Fibroblast of the conjunctiva (primary cell): ENCODE results near the gene COL13A1.

ENCODE experiments used
- DNase-seq: peaks from one replicate; pipeline ENCODE4 v3.0.0-alpha.2; 2010; ENCODE audit warnings: low read depth

COL13A1 gene

DNA sequence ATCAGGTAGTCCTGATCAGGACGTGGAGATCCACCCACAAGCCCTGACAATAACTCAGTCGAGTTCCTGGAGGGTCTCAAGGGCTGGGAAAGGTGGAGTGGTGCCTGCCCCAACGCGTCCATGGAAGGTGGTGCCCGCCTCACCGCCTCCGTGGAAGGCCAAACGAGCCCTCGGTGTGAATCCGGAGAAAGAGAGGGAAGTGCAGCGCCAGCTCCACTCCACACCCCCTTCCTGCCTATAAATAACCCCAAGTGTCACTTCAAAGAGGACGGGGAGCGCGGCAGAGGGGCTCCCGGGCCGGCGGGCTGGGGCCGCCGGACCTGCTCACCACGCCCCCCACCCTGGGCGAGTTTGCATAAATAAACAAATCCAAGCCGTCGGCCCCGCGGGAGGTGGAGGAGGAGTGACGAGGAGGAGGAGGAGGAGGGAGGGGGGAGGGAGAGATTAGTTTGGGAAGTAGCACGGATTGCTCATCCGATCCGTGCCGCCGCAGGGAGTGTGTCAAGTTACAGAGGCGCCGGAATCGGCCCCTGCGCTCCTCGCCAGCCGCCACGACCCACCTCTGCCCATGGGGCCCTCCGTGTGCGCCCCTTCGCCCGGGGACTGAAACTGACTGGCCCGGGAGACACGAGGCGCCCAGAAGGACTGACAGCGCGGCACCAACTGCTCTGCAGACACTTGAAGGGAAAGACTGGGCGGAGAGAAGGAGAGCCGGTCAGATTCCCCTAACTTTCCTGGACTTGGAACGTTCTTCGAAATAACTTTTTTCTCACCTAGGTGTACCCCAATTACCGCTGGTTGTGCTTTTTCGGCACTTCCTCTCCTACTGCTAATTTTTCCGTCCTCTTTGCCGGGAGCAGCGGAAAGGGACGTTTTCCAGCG is at the start of gene COL13A1:
Gene COL13A1, plus strand, starts transcription at position 473 of the 882 bp plus-strand sequence. CDS start 518 bp downstream, outside the sequence.
- DNase-seq: peak; percentile 38

- DNase-seq: no peak
These were observed 49.2 kb upstream of the COL13A1 start for GRCh38 chr10:69752479-69752878.

- no peak for DNase-seq
These were observed 45.4 kb upstream of the COL13A1 start for GRCh38 chr10:69756279-69756678.

- no peak for DNase-seq
These were observed 44.5 kb upstream of the COL13A1 start for GRCh38 chr10:69757206-69757552.

GRCh38 chr10:69757553-69758309 is 44.0 kb upstream of the COL13A1 start:
- peak; percentile 69 for DNase-seq

GRCh38 chr10:69758310-69758728 is 43.4 kb upstream of the COL13A1 start:
- no peak for DNase-seq

DNA sequence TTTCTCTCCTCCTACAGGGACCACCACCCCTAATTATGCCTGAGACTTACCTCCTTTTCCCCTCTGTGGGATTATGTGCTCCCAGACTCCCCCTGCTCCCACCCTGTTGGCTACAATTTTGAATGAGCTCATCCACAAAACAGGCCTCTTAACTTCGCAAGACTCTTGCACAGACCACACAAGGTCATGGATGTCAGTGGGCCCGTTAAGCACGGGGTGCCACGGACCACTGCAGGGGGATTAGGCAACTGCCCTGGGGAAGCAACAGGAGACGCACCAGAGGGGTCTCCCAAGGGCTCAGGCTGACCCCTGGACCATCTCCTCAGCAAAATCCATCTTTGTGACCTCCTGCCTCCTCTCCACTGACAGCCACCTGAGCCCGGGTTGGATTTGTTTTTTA is 42.1 kb upstream of the COL13A1 start:
- DNase-seq: no peak

GRCh38 chr10:69760072-69760471 is 41.6 kb upstream of the COL13A1 start:
- no peak for DNase-seq

DNA sequence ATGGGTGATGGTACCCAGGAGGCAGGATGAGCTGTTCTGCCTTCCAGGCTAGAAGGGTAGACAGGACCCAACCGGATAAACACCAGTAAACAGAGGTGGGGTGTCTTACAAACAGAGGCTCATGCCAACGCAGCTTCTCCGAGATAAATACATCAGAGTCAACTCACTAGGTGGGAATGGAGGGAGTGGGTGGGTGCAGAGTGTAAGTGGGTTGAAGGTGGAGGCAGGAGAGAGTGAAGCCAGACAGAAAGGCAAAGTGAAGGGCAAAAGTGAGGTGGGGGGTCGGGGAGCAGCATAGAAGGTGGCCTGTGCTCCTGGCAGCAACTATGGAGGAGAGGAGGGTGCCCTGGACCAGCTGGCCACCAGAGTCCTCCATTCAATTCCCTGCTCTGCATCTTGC is 40.4 kb upstream of the COL13A1 start:
- no peak for DNase-seq

GRCh38 chr10:69766161-69766910 is 35.4 kb upstream of the COL13A1 start:
- peak; percentile 46 for DNase-seq

- no peak for DNase-seq
These were observed 33.9 kb upstream of the COL13A1 start for GRCh38 chr10:69767793-69768192.

DNA sequence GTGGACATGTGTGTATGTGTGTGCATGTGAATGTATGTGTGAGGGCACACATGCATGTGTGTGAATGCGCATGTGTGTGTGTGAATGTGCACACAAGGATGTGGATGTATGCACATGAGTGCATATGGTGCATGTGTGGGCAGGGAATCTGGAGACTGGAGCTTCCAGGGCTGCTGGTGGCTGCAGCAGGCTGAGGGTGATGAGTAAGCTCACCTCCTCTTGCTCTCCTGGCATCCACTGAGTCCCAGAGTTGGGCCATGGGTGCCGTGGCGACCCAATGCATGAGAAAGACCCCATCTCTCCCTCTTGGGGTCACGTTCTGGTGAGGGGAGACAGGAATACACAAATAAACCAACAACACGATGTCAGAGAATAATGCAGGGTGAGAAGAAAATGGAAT is 33.3 kb upstream of the COL13A1 start:
- DNase-seq: no peak

DNA sequence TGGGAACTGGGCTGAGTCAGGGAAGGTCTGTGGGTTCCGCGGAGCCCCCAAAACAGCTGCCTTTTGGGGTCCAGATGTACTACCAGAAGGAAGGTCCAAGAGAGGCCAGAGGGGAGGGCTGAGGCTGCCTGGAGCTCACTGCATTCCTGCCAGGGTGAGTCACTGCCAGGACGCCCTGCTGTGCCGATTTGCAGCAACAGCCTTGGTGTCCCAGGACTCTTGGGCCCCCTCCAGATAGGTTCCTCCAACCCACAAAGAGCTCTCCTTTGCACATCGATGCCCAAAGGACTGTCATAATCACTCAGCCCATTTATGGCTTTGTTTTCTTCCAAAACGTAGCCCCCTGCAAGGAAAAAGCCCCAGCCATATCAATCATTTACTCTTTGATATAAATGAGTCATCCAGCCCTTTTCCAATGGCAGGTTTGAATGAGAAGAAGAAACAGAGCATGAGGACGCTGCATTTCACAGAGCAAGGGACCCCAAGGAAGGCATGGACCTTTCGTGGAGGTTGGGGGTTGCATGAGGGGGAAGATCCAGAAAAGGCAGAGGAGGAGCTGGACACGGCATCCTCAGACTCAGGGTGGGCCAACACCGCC is 32.2 kb upstream of the COL13A1 start:
- DNase-seq: peak; percentile 49

DNA sequence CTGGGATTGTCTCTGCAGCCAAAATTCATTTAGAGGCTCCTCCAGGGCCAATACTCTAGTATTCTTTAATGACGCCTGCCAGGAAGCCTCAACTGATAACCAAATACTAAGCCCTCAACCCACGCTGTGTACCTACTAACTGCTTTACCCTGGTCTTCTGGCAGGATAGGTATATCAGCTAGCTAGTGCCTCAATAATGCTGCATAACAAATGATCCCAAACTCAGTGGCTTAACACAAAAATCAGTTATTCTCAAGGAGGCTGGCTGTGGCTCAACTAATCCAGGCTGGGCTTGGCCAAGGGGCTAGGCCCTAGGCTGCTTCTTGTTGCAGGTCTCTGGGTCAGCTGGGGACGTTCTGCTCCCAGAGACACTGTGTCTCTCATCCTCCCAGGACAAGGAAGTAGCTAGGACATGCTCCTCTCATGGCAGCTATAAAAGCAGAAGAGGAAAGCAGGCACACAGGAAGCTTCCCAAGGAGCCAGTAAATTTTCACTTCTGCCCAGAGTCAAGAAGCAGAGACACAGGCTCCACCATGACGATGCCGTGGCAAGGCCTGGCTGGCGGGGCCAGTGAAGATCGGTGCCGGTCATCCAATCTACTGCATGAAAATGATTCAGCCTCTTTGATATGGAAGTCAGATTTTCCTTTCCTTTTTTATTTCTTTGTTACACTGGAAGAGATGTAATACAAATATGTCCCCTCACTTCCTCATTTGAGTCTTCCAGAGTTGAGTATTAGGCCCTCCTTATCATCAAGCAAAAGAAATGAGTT is 28.6 kb upstream of the COL13A1 start:
- no peak for DNase-seq

GRCh38 chr10:69774596-69774995 is 27.1 kb upstream of the COL13A1 start:
- no peak for DNase-seq

DNA sequence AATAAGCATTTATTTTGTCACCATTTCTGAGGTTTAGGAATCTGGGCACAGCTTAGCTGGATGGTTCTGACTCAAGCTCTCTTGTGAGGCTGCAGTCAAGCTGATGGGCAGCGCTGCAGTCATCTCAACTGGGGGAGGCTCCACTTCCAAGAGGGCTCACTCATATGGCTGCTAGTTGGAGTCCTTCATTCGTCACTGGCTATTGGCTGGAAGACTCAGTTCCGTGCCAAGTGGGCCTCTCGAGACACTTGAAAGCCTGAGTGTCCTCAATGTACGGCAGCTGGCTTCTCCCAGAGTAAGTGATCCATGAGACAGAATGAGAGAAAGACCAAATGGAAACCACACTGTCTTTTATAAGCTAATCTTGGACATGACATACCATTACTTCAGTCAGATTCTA is 21.6 kb upstream of the COL13A1 start:
- no peak for DNase-seq

DNA sequence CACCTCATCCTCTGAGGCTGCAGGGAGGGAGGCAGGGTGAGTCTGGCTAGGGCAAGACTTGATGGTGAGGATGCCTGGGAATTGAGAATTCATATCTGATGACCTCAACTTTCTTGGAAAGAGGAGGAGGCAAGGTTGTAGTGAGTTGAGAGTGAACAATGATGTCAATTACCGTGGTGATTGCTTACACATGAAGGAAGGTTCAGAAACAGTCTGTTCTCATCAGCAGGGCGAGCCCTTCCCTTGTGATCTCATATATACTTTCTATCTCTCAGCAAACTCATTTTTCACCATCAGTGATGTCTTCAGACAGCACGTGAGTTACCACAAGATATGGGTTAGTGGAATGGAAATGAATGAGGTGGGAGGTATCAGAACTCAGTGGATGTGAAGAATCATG is 20.1 kb upstream of the COL13A1 start:
- DNase-seq: no peak

DNA sequence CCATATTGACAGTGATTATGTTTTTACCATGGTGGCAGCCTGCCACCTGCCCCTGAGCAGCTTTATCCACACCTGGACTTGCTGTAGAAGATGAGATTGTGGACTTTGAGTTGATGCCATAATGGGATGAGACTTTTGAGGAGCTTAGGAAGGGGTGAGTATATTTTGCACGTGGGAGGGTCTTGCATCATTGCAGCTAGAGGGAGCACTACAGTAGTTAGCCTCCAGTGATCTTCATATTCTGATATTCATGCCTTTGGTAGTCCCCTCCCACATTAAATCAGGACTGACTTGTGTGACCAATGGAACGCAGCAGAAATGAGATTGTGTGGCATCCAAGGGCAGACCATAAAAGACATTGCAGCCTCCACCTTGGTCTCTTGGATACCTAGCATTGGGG is 18.2 kb upstream of the COL13A1 start:
- no peak for DNase-seq

DNA sequence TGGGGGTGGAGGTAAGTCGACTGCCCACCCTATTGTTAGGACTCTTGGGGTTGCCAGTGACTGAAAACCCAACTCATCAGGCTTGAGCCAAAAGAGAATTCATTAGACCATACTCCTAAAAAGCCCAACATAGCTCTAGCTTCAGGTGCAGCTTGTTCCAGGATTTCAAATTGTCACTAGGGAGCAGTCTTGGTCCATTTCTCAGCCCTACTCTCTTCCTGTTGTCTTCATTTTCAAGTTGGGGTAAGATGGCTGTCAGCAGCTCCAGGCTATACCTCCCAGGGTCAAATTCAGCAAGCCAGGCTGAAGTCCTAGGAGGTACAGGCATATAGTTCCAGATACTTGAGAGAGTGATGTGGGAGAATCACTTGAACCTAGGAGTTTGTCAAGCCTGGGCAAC is 14.9 kb upstream of the COL13A1 start:
- DNase-seq: no peak

- DNase-seq: no peak
These were observed 14.0 kb upstream of the COL13A1 start for GRCh38 chr10:69787681-69788080.

- DNase-seq: no peak
These were observed 12.5 kb upstream of the COL13A1 start for GRCh38 chr10:69789164-69789576.
